HCT116 (cell line): ENCODE measurements around the gene ACOT6. TPM values are rescaled to one million over a fixed set of nuclear protein-coding genes. Genes with fewer than 3 reads are reported as not detected.
A peak's percentile ranks its signal among the peaks of the same experiment; 100 is the strongest.

ENCODE experiments used
- ATAC-seq: fragments of 200-7000 bp; cut with Tn5 transposase; 2 replicates; pipeline ENCODE4 v1.9.1; 2020; ENCODE audit warnings: mild to moderate bottlenecking, moderate library complexity
- BruUV-seq: library from RNA; stranded (reverse); fragments of 400-500 nt; replicated peaks from 2 replicates; lab custom pipeline; 2021; lab: Mats Ljungman, UMichigan
- CTCF ChIA-PET: fragments of 300-600 bp; sonication (Branson Sonifier 250); formaldehyde crosslinking; loops from one replicate; lab custom pipeline; 2021; ENCODE audit warnings: antibody characterized with exemption; lab: Charles Lee
- POLR2A ChIA-PET: fragments of 300-600, 350-600 bp; sonication (Branson Sonifier 250); formaldehyde crosslinking; loops from one replicate; lab custom pipeline; 2021; ENCODE audit warnings: antibody characterized with exemption; lab: Charles Lee
- RAD21 ChIA-PET, 2 experiments: fragments of 300-600 bp; sonication (Branson Sonifier 250); formaldehyde crosslinking; loops; one replicate each; lab custom pipeline; 2023; ENCODE audit warnings: low total read pairs in 2 of 2; ENCODE audit not compliant: uncharacterized antibody in 2 of 2, unreplicated experiment in 2 of 2, low non-redundant PET in 1 of 2; lab: Charles Lee
- DNase-seq: peaks from one replicate; pipeline ENCODE4 v3.0.0-alpha.2; 2010; ENCODE audit warnings: low read depth, low spot score
- H2AFZ ChIP-seq: fragments of 200-600 bp; shearing (Covaris generic), sonication (generic); 2 replicates; pipeline ENCODE4 v1.6.1; 2017; ENCODE audit warnings: low read depth, mixed run types, mixed read lengths, antibody characterized with exemption, low read length; ENCODE audit not compliant: poor library complexity, severe bottlenecking
- H3K27ac ChIP-seq: 2 replicates; pipeline ENCODE4 v1.5.1; 2012; ENCODE audit warnings: low read depth, low read length
- H3K27me3 ChIP-seq: fragments of 200-600 bp; sonication (generic); 2 replicates; pipeline ENCODE4 v1.6.1; 2016; ENCODE audit warnings: mixed run types, low read length, mixed read lengths; ENCODE audit not compliant: insufficient read depth
- H3K36me3 ChIP-seq, 2 experiments: fragments of 200-500 bp in 1 of 2; fragments of 200-600 bp in 1 of 2; sonication (Bioruptor generic) in 1 of 2; sonication (generic) in 1 of 2; 2 replicates each; pipeline versions ENCODE4 v1.5.1 to v1.6.1; 2014 to 2016; ENCODE audit warnings: low read length in 2 of 2, inconsistent platforms in 1 of 2, mixed read lengths in 1 of 2, mixed run types in 1 of 2; ENCODE audit not compliant: insufficient read depth in 2 of 2, control insufficient read depth in 1 of 2
- H3K4me1 ChIP-seq, 2 experiments: fragments of 200-600 bp in 1 of 2; sonication (generic) in 1 of 2; 2 replicates each; pipeline versions ENCODE4 v1.5.1 to v1.6.1; 2012 to 2017; ENCODE audit warnings: low read length in 2 of 2, inconsistent platforms in 1 of 2, mild to moderate bottlenecking in 1 of 2, mixed read lengths in 1 of 2, mixed run types in 1 of 2, moderate library complexity in 1 of 2; ENCODE audit not compliant: insufficient read depth in 2 of 2, control insufficient read depth in 1 of 2
- H3K4me2 ChIP-seq: fragments of 200-600 bp; sonication (generic); 2 replicates; pipeline ENCODE4 v1.6.1; 2017; ENCODE audit warnings: mixed run types, low read length, mixed read lengths
- H3K4me3 ChIP-seq, 2 experiments: fragments of 200-600 bp in 1 of 2; sonication (generic) in 1 of 2; replicated peaks in 1 of 2; 2 replicates each; pipeline ENCODE4 v1.5.1; 2011 to 2016; ENCODE audit warnings: low read length in 2 of 2, control low read depth in 1 of 2, low read depth in 1 of 2, mild to moderate bottlenecking in 1 of 2, mixed read lengths in 1 of 2, mixed run types in 1 of 2
- H3K79me2 ChIP-seq: fragments of 200-600 bp; sonication (generic); 2 replicates; pipeline ENCODE4 v1.6.1; 2017; ENCODE audit warnings: mild to moderate bottlenecking, mixed run types, low read length, moderate library complexity, mixed read lengths; ENCODE audit not compliant: insufficient read depth
- H3K9ac ChIP-seq: fragments of 200-600 bp; sonication (generic); 2 replicates; pipeline ENCODE4 v1.6.1; 2016; ENCODE audit warnings: low read length, mixed read lengths
- H3K9me2 ChIP-seq: fragments of 200-600 bp; sonication (generic), shearing (Covaris generic); 2 replicates; pipeline ENCODE4 v1.6.1; 2017; ENCODE audit warnings: mixed run types, mild to moderate bottlenecking, moderate library complexity; ENCODE audit not compliant: insufficient read depth
- H3K9me3 ChIP-seq, 2 experiments: fragments of 200-500 bp in 1 of 2; fragments of 200-600 bp in 1 of 2; sonication (Bioruptor generic) in 1 of 2; sonication (generic) in 1 of 2; 2 replicates each; pipeline ENCODE4 v1.6.1; 2014 to 2017; ENCODE audit warnings: low read length in 2 of 2, mixed read lengths in 2 of 2, inconsistent platforms in 1 of 2, low read depth in 1 of 2, mild to moderate bottlenecking in 1 of 2, mixed run types in 1 of 2, moderate library complexity in 1 of 2; ENCODE audit not compliant: control insufficient read depth in 1 of 2, insufficient read depth in 1 of 2
- H4K20me1 ChIP-seq: fragments of 200-600 bp; sonication (generic), shearing (Covaris generic); 2 replicates; pipeline ENCODE4 v1.6.1; 2017; ENCODE audit warnings: mixed run types, mild to moderate bottlenecking, moderate library complexity; ENCODE audit not compliant: insufficient read depth
- CBX3 ChIP-seq: IDR thresholded peaks from 2 replicates; pipeline ENCODE4 v1.6.1; 2012; ENCODE audit warnings: low read depth
- CEBPB ChIP-seq: IDR thresholded peaks from 2 replicates; pipeline ENCODE4 v1.6.1; 2012; ENCODE audit warnings: low read depth
- EGR1 ChIP-seq: IDR thresholded peaks from 2 replicates; pipeline ENCODE4 v1.6.1; 2012; ENCODE audit warnings: low read depth
- EZH2 ChIP-seq: fragments of 200-600 bp; sonication (generic); IDR thresholded peaks from 2 replicates; pipeline ENCODE4 v1.6.1; 2017; ENCODE audit warnings: antibody characterized with exemption, mixed run types
- EZH2phosphoT487 ChIP-seq: fragments of 200-600 bp; IDR thresholded peaks from 2 replicates; pipeline ENCODE4 v1.6.1; 2018; ENCODE audit warnings: antibody characterized with exemption, borderline replicate concordance
- FOSL1 ChIP-seq: IDR thresholded peaks from 2 replicates; pipeline ENCODE4 v1.6.1; 2012; ENCODE audit warnings: low read depth
- JUND ChIP-seq: IDR thresholded peaks from 2 replicates; pipeline ENCODE4 v1.6.1; 2012
- POLR2A ChIP-seq: IDR thresholded peaks from 2 replicates; pipeline ENCODE4 v1.7.0; 2011; ENCODE audit warnings: borderline replicate concordance; ENCODE audit not compliant: insufficient read depth, insufficient read length; ENCODE audit errors: extremely low read depth
- POLR2AphosphoS5 ChIP-seq: IDR thresholded peaks from 2 replicates; pipeline ENCODE4 v1.6.1; 2011; ENCODE audit warnings: mild to moderate bottlenecking, low read depth, low read length, moderate library complexity
- SIN3A ChIP-seq: IDR thresholded peaks from 2 replicates; pipeline ENCODE4 v1.6.1; 2012; ENCODE audit warnings: low read depth
- SRF ChIP-seq: IDR thresholded peaks from 2 replicates; pipeline ENCODE4 v1.6.1; 2012; ENCODE audit warnings: low read depth
- TCF7L2 ChIP-seq: IDR thresholded peaks from 2 replicates; pipeline ENCODE4 v1.7.0; 2011; ENCODE audit warnings: borderline replicate concordance, inconsistent platforms; ENCODE audit not compliant: insufficient read depth, insufficient read length; ENCODE audit errors: extremely low read depth
- ZFX ChIP-seq: fragments of 450-650 bp; IDR thresholded peaks from 2 replicates; pipeline ENCODE4 v1.6.1; 2017
- ZNF274 ChIP-seq: fragments of 200-500 bp; sonication (Bioruptor generic); IDR thresholded peaks from 2 replicates; pipeline ENCODE4 v1.6.1; 2014; ENCODE audit warnings: mild to moderate bottlenecking, low read depth, low read length, inconsistent platforms
- intact Hi-C: fragments of 100-400 bp; cut with micrococcal nuclease; formaldehyde crosslinking; loops from 2 replicates; pipeline ENCODE4 v1.10.0; 2022
- total RNA-seq: library from RNA; stranded (reverse); gene quantifications from one replicate; pipeline ENCODE4 v1.2.1, GENCODE V29; 2021; ENCODE audit not compliant: unreplicated experiment
- TF ChIP-seq, protein P1 (sequence below): IDR thresholded peaks from 2 replicates; pipeline ENCODE4 v1.6.1; 2012
- TF ChIP-seq, protein P2 (sequence below): IDR thresholded peaks from 2 replicates; pipeline ENCODE4 v1.6.1; 2012; ENCODE audit warnings: low read depth
- TF ChIP-seq, protein P3 (sequence below): IDR thresholded peaks from 2 replicates; pipeline ENCODE4 v1.6.1; 2012

ACOT6 gene
- total RNA-seq, 1 experiment from 2014 or later = not detected

DNA sequence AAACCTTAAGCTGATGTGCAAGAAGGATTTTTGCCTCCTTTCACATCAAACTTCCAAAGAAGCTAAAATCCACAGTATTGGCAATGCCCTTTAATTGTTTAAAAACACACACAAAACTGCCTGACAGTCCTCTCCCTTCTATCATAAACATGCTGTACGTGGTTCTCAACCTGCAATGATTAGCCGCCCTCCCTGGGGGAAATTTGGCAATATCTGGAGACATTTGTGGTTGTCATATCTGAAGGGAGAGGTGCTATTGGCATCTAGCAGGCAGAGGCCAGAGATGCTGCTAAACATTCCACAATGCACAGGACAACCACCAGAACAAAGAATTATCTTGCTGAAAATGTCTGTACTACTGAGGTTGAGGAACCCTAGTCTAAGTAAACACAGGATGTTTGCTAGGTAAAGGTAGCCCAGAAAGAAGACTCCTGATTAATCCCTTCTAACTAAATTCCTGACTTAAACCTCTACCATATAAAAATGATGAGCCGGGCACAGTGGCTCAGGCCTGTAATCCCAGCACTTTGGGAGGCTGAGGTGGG is 1.2 kb downstream of the ACOT6 start:
- intact Hi-C loops = no loop called here
- POLR2A ChIA-PET = no interaction called here
- Histone ChIP-seq H3K27ac (no peak overlapping the region), H3K4me3 (no peak overlapping the region), H4K20me1 (no peaks in the 10 kb centered on the region)
- TF ChIP-seq, protein P1, sequence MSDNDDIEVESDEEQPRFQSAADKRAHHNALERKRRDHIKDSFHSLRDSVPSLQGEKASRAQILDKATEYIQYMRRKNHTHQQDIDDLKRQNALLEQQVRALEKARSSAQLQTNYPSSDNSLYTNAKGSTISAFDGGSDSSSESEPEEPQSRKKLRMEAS = no peak
- TF ChIP-seq EZH2phosphoT487 (no peak), POLR2AphosphoS5 (no peak), SRF (no peak), FOSL1 (no peak), POLR2A (no peak), EZH2 (no peak), EGR1 (no peak), SIN3A (no peak), CBX3 (no peak), ZNF274 (no peak)
- TF ChIP-seq, all 23 proteins: peak for 0
- H3K9ac ChIP-seq = no peak overlapping the region
- no peaks in the 10 kb centered on the region for H3K79me2 ChIP-seq
- peaks cover 0 to 13% of the 10 kb centered on the region in 2 experiments; a peak in 2 of 4 replicates for H3K4me1 ChIP-seq
- BruUV-seq = no TSS peak
- ATAC-seq (no peak), DNase-seq (no peak)
- no peaks in the 10 kb centered on the region for H3K9me2 ChIP-seq
- no peaks in the 10 kb centered on the region for H3K27me3 ChIP-seq
- H3K4me2 ChIP-seq = peak overlapping the region; percentile 76; the same call in 1 of the 2 replicates
- ChIA-PET RAD21 (no interaction called here), CTCF (interaction anchor here (1.2 kb wide), 1 partner anchor 13 kb away, joined by 3 read pairs; no protein-coding TSS in a partner anchor)
- H3K9me3 ChIP-seq = no peaks in the 10 kb centered on the region
- peak overlapping the region; percentile 35 for H2AFZ ChIP-seq
- no peaks in the 10 kb centered on the region for H3K36me3 ChIP-seq

DNA sequence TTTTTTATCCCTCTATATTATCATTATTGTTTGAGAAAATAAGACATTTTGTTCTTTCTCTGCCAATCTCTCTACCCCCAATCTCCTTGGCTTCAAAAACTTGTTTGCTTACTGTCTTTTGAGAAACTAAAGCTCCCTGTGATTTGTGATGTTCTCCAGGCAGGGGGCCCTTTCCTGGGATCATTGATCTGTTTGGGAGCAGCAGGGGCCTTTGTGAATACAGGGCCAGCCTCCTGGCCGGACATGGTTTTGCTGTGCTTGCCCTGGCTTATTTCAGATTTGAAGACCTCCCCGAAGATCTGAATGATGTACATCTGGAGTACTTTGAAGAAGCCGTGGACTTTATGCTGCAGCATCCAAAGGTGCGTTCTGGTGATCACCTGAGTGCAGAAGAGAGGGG is 4.5 kb downstream of the ACOT6 start:
- Histone ChIP-seq H3K27me3 (no peaks in the 10 kb centered on the region), H3K9me3 (no peaks in the 10 kb centered on the region), H3K9ac (no peak overlapping the region), H4K20me1 (no peaks in the 10 kb centered on the region), H3K4me1 (peaks cover 0 to 10% of the 10 kb centered on the region in 2 experiments; a peak in 2 of 4 replicates), H2AFZ (no peak overlapping the region), H3K4me3 (no peak overlapping the region), H3K27ac (no peak overlapping the region), H3K79me2 (no peaks in the 10 kb centered on the region), H3K4me2 (no peak overlapping the region), H3K36me3 (no peaks in the 10 kb centered on the region), H3K9me2 (no peaks in the 10 kb centered on the region)
- DNase-seq = no peak
- TF ChIP-seq, protein P2, sequence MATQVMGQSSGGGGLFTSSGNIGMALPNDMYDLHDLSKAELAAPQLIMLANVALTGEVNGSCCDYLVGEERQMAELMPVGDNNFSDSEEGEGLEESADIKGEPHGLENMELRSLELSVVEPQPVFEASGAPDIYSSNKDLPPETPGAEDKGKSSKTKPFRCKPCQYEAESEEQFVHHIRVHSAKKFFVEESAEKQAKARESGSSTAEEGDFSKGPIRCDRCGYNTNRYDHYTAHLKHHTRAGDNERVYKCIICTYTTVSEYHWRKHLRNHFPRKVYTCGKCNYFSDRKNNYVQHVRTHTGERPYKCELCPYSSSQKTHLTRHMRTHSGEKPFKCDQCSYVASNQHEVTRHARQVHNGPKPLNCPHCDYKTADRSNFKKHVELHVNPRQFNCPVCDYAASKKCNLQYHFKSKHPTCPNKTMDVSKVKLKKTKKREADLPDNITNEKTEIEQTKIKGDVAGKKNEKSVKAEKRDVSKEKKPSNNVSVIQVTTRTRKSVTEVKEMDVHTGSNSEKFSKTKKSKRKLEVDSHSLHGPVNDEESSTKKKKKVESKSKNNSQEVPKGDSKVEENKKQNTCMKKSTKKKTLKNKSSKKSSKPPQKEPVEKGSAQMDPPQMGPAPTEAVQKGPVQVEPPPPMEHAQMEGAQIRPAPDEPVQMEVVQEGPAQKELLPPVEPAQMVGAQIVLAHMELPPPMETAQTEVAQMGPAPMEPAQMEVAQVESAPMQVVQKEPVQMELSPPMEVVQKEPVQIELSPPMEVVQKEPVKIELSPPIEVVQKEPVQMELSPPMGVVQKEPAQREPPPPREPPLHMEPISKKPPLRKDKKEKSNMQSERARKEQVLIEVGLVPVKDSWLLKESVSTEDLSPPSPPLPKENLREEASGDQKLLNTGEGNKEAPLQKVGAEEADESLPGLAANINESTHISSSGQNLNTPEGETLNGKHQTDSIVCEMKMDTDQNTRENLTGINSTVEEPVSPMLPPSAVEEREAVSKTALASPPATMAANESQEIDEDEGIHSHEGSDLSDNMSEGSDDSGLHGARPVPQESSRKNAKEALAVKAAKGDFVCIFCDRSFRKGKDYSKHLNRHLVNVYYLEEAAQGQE = no peak
- TF ChIP-seq SIN3A (no peak), JUND (no peak), FOSL1 (no peak), ZFX (no peak), CEBPB (no peak), TCF7L2 (no peak), EZH2phosphoT487 (no peak)
- TF ChIP-seq, protein P3, sequence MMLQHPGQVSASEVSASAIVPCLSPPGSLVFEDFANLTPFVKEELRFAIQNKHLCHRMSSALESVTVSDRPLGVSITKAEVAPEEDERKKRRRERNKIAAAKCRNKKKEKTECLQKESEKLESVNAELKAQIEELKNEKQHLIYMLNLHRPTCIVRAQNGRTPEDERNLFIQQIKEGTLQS = no peak
- ChIA-PET CTCF (no interaction called here), POLR2A (no interaction called here), RAD21 (no interaction called here)
- no TSS peak for BruUV-seq
- ATAC-seq = no peak
- intact Hi-C loops = no loop called here
